Transverse colon (tissue), 4 donors: Measurements from ENCODE around the gene SLC17A9.

Experiments used
- EP300 ChIP-seq: sonication (generic); formaldehyde crosslinking; IDR thresholded peaks from one replicate; pipeline ENCODE4 v1.6.1; 2017; ENCODE audit warnings: antibody characterized with exemption, low read depth
- POLR2A ChIP-seq: fragments of 450-650 bp; IDR thresholded peaks from one replicate; pipeline ENCODE4 v1.6.1; 2016; ENCODE audit warnings: antibody characterized with exemption, mild to moderate bottlenecking, moderate library complexity
- POLR2AphosphoS5 ChIP-seq, 3 donors: sonication (generic); formaldehyde crosslinking; IDR thresholded peaks; one replicate each; pipeline ENCODE4 v1.6.1; 2016; ENCODE audit warnings: antibody characterized with exemption in 3 of 3
- TF ChIP-seq, protein P1 (sequence below), 5 experiments: fragments of 200-600 bp in 3 of 5; fragments of 450-650 bp in 2 of 5; sonication (generic) in 3 of 5; IDR thresholded peaks; 1 replicate in 2 of 5; 2 replicates in 3 of 5; pipeline ENCODE4 v1.5.1; 2016 to 2017; ENCODE audit warnings: antibody characterized with exemption in 5 of 5, inconsistent platforms in 3 of 5, mild to moderate bottlenecking in 2 of 5, moderate library complexity in 1 of 5

DNA sequence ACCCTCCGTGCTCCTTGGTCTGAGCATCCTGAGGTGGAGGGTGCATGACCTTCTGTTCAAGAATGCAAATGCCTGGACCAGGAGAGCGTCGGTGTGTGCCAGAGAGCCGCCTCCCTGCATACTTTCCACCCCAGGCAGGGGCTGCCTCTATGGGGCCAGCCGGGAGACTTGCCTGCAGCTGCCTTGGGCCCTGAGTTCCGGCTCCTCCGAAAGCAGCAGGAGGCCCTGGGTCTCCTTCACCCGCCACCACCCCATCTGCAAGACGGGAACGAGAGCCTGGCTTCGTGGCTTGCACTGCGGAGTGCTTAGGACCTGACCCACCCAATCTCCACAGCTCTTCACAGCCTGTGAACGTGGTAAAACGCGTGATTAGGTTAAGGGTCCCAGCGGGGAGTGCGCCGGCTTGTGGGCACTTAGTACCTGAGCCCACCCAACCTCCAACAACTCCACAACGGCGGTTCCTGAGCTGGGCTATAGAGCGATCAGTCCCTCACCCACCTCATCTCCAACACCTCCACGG is 37.9 kb downstream of the SLC17A9 start:
- TF ChIP-seq, protein P1, sequence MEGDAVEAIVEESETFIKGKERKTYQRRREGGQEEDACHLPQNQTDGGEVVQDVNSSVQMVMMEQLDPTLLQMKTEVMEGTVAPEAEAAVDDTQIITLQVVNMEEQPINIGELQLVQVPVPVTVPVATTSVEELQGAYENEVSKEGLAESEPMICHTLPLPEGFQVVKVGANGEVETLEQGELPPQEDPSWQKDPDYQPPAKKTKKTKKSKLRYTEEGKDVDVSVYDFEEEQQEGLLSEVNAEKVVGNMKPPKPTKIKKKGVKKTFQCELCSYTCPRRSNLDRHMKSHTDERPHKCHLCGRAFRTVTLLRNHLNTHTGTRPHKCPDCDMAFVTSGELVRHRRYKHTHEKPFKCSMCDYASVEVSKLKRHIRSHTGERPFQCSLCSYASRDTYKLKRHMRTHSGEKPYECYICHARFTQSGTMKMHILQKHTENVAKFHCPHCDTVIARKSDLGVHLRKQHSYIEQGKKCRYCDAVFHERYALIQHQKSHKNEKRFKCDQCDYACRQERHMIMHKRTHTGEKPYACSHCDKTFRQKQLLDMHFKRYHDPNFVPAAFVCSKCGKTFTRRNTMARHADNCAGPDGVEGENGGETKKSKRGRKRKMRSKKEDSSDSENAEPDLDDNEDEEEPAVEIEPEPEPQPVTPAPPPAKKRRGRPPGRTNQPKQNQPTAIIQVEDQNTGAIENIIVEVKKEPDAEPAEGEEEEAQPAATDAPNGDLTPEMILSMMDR (IDR thresholded peaks at IDR 0.05): no peak
- TF ChIP-seq POLR2A (no peak), POLR2AphosphoS5 (IDR thresholded peaks at IDR 0.05) (no peak), EP300 (no peak)
